CD1c-positive myeloid dendritic cell (primary cell): Measurements from ENCODE around the gene TPRN.
A peak's percentile ranks its signal among the peaks of the same experiment; 100 is the strongest.

Experiments used
- DNase-seq: peaks from one replicate; pipeline ENCODE4 v3.0.0-alpha.2; 2016; ENCODE audit errors: extremely low spot score

TPRN gene

GRCh38 chr9:137212520-137212919, 12.0 kb upstream of the TPRN start:
- DNase-seq = no peak

GRCh38 chr9:137211532-137211931, 11.0 kb upstream of the TPRN start:
- no peak for DNase-seq

GRCh38 chr9:137206602-137207001, 6.1 kb upstream of the TPRN start:
- no peak for DNase-seq

- DNase-seq = peak; percentile 96
Measured at GRCh38 chr9:137205126-137206069, 4.9 kb upstream of the TPRN start, which contains the start of the genes NDOR1 and TMEM203. Gene NDOR1, plus strand, starts transcription at chr9:137205700. Its CDS starts 78 bp downstream, at chr9:137205778. Gene TMEM203, minus strand, starts transcription at chr9:137205648. Its CDS starts 234 bp downstream, at chr9:137205414.

- no peak for DNase-seq
Measured at GRCh38 chr9:137204731-137205125, 4.2 kb upstream of the TPRN start.

- DNase-seq = no peak
Measured at GRCh38 chr9:137202966-137203365, 2.4 kb upstream of the TPRN start.

GRCh38 chr9:137201205-137201868, 796 bp upstream of the TPRN start:
- DNase-seq = no peak

GRCh38 chr9:137199411-137200121, 975 bp downstream of the TPRN start:
- DNase-seq = no peak

GRCh38 chr9:137198902-137199283, 1.6 kb downstream of the TPRN start:
- no peak for DNase-seq

- no peak for DNase-seq
Measured at GRCh38 chr9:137198051-137198901, 2.3 kb downstream of the TPRN start.

- no peak for DNase-seq
Measured at GRCh38 chr9:137195525-137196220, 4.9 kb downstream of the TPRN start.

- DNase-seq = no peak
Measured at GRCh38 chr9:137194909-137195308, 5.6 kb downstream of the TPRN start.

- DNase-seq = no peak
Measured at GRCh38 chr9:137194388-137194787, 6.2 kb downstream of the TPRN start.

GRCh38 chr9:137193771-137194170, 6.8 kb downstream of the TPRN start:
- no peak for DNase-seq

GRCh38 chr9:137192859-137193258, 7.7 kb downstream of the TPRN start:
- no peak for DNase-seq

GRCh38 chr9:137192448-137192780, 8.1 kb downstream of the TPRN start:
- DNase-seq = no peak

- no peak for DNase-seq
Measured at GRCh38 chr9:137191691-137192447, 8.7 kb downstream of the TPRN start.

- DNase-seq = no peak
Measured at GRCh38 chr9:137191245-137191644, 9.3 kb downstream of the TPRN start.

- DNase-seq = no peak
Measured at GRCh38 chr9:137190315-137190856, 10.2 kb downstream of the TPRN start.
